ENCODE measurements around the gene MAP2K6.

The MAP2K6 gene

GRCh38 chr17:69535016-69535570 is 120.6 kb downstream of the MAP2K6 start:
- DNase-seq (ENCODE audit: low read depth): no peak

DNA sequence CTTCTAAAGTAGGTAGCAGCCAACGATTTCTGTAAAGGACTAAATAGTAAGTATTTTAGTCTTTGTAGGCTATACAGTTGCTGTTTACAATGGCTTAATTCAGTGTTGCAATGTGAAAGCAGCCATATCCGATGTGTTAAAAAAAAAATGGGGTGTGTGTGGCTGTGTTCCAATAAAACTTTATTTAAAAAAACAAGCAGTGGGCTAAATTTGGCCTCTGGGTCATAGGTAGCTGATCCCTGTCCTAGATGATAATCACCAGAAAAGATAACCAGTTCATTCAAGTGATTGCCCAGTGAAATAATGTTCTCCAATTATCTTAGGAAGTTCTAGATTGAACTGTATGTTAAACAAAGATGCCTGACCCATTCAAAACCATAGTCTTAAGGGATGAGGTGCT is 124.3 kb downstream of the MAP2K6 start:
- DNase-seq (ENCODE audit: low read depth): no peak

DNA sequence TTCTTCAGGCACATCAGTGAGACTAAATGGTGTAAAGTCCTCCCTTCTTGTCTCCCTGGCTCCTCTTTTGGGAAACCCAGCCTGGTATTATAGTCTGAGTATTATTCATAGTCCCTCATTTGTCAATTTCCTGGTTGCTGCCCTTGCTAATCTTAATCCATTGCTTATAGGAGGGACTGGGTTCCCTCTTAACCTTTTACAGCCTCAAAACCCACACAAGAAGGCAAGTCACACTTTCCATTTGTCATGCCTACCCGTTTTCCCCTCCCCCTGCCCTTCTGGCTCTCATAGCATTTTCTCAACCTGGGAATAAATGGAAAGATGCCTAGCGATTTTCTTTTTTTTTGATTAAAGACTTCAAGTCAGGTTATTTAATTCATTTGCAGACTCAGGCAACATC is 124.8 kb downstream of the MAP2K6 start:
- DNase-seq (ENCODE audit: low read depth): no peak

DNA sequence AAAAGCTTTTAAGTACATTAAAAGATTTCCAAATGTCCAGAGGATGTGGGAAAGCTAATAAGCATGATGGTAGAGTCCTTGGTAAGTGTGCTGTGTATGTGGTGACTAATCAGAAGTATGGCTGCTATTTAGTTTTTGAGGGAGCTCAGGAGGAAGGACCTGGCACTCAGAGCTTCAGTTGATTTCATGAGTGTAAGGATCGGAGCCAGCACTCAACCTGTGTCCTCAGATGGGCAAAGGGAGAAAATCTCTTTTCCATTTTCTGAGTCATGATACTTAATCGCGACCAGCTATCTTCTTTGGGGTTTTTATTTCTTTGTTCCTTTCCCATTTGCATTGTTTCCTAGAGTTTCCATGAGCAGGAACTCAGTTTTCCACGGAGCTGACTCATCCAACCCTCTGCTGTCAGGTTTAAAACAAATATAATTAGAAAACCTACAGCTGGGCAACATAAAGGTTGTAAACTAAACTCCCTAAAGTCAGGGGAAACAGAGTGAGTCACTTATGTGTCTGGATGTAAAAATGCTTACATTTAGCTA is 125.4 kb downstream of the MAP2K6 start:
- DNase-seq (ENCODE audit: low read depth): no peak

GRCh38 chr17:69540356-69540755 is 125.9 kb downstream of the MAP2K6 start:
- no peak for DNase-seq (ENCODE audit: low read depth)

DNA sequence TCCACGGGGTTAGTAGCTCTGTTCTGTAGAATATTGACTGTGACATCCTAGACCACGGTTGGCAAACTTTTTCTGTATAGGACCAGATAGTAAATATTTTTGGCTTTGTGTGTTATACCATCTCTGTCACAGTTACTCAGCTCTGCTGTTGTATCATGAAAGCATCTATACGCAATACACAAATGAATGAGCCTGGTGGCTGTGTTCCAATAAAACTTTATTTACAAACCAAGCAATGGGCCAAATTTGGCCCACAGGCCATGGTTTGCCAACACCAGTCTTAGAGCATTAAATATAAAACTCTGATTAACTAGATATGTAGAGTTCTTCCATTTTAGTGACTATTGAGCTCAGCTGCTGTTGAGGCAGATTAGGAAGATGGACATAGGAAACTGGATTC is 132.7 kb downstream of the MAP2K6 start:
- DNase-seq (ENCODE audit: low read depth): no peak

GRCh38 chr17:69547947-69548346 is 133.4 kb downstream of the MAP2K6 start:
- no peak for DNase-seq (ENCODE audit: low read depth)

GRCh38 chr17:69551212-69552010 is 136.9 kb downstream of the MAP2K6 start:
- DNase-seq (ENCODE audit: low read depth): no peak

GRCh38 chr17:69552986-69553667 is 138.6 kb downstream of the MAP2K6 start:
- no peak for DNase-seq (ENCODE audit: low read depth)

DNA sequence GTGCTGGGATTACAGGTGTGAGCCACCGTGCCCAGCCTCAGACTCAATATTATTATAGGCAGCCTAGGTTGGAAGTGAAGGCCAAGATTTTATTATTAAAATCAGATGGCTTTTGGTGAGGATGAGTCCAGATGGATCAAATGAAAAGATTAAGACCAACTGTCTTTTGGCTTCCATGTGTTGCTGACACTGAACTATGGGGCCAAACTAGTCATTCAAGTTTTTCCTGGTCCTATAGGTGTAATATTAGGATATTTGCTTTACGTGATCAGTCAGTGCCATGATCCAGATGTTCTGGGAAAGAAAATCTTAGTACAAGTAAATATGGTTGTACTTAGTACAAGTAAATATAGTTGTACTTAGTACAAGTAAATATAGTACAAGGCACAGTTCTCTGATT is 140.6 kb downstream of the MAP2K6 start:
- no peak for DNase-seq (ENCODE audit: low read depth)

GRCh38 chr17:69557339-69557738 is 142.8 kb downstream of the MAP2K6 start:
- no peak for DNase-seq (ENCODE audit: low read depth)

GRCh38 chr17:69558796-69559195 is 144.3 kb downstream of the MAP2K6 start:
- no peak for DNase-seq (ENCODE audit: low read depth)

- no peak for DNase-seq (ENCODE audit: low read depth)
Observed at GRCh38 chr17:69560987-69561441, 146.5 kb downstream of the MAP2K6 start.

- DNase-seq (ENCODE audit: low read depth): no peak
Observed at GRCh38 chr17:69561462-69561861, 147.0 kb downstream of the MAP2K6 start.

DNA sequence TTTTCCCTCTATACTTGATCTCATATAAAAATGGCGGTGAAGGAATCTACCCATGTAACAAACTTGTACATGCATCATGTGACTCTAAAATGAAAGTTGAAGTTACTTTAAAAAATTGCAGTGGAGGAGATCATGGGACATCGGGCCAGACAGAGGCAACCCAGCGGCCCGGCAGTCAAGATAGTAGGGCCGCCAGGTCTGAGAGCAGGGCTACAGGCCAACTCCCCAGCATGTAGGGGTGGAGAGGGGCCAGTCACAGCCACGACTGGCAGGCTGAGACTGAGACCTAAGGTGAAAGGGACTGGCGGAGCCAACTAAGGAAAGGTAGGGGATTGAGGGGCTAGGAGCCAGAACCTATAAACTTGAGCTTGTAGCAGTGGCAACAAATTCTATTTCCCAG is 150.9 kb downstream of the MAP2K6 start:
- DNase-seq (ENCODE audit: low read depth): no peak

DNA sequence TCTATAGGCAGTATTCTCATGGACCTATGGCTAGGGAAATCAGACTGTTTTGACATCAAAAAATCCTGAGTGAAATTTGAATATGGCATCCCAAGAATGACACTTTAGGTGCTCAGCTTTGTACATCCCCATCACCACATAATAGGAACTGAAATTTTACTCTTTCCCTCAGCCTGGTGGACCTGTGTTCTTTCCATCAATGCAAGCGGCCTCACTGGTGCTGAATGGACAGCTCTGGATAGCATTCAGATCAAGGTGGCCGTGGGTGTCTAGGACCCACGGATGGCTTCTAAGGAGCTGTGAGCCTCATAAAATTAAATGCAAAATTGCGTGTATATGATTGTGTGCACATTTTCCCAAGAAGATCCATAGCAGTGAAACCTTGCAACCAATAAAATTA is 152.6 kb downstream of the MAP2K6 start:
- DNase-seq (ENCODE audit: low read depth): no peak

GRCh38 chr17:69572747-69573146 is 158.2 kb downstream of the MAP2K6 start:
- no peak for DNase-seq (ENCODE audit: low read depth)

- DNase-seq (ENCODE audit: low read depth): no peak
Observed at GRCh38 chr17:69573396-69573795, 158.9 kb downstream of the MAP2K6 start.

DNA sequence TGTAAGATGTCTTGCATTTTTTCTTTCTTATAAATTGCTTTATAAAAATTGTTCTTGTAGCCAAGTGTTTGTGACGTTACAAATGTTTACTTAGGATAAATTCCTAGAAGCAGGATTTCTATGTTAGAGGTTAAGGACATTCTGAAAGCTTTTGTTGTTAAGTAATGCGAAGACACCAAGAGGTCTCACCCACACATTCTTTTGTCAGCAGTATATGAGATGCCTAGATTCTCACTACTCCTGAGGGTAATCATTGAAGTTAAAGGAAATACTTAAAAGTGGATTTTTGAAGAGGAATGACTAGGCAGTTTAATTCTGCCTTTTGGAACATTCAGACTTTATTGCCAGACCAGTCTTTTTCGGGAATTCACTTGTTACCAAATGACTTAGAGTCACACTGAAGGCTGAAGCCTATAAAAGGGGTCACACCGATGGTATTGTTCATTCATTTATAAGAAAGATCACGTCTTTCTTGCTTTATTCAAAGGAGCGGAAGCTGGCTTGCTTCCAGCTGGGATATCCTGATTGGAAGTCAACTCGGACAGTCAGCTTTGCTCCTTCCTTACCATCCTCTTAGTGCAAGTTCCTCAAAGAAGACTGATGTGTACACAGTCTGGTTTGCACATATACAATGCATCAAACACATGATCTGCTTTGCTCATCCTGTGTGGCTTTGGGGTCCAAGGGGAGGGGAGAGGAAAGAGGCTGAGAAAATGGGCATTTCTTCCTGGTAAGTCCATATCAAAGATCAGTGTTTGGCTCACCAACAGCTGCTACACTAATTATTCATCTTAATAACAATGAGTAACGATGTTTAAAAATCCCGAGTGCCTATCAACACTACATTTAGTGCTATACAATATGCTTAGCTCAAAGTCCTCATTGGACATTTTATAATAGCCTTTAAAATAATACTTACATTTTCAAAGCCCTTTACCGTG is 160.0 kb downstream of the MAP2K6 start:
- DNase-seq (ENCODE audit: low read depth): no peak

GRCh38 chr17:69575346-69575761 is 160.9 kb downstream of the MAP2K6 start:
- no peak for DNase-seq (ENCODE audit: low read depth)

GRCh38 chr17:69577098-69577497 is 162.6 kb downstream of the MAP2K6 start:
- DNase-seq (ENCODE audit: low read depth): no peak

Data from activated T-cell treated with anti-CD3 and anti-CD28 coated beads for 48 hours (primary cell).